GM18873 (cell line): Measurements from ENCODE around the gene PKM.

Source experiments
- ATAC-seq: cut with Tn5 transposase; IDR thresholded peaks from one replicate; pipeline ENCODE4 v1.9.1; 2021; ENCODE audit warnings: mild to moderate bottlenecking, moderate library complexity, moderate number of reproducible peaks; ENCODE audit not compliant: unreplicated experiment, low FRiP score

PKM gene

DNA sequence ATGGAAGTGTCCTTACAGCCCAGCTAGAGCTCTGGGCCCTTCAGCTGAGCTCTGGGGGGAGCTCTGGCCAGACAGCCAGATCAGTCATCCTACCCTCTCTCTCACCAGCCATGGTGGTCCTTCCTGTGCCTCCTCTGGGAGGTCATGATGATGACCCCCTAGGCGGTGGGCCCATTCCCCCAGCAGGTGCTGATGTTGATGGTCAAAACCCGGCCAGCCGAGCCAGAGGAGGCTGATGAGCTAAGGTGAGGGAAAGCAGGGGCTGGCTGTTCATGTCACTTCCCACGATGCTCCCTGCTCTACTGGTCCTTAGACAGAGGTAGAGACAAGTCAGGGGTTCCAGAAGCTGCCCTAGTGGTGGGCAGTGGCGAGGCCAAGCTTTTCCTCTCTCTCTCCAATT is 68.4 kb downstream of the PKM start:
- ATAC-seq = no peak

DNA sequence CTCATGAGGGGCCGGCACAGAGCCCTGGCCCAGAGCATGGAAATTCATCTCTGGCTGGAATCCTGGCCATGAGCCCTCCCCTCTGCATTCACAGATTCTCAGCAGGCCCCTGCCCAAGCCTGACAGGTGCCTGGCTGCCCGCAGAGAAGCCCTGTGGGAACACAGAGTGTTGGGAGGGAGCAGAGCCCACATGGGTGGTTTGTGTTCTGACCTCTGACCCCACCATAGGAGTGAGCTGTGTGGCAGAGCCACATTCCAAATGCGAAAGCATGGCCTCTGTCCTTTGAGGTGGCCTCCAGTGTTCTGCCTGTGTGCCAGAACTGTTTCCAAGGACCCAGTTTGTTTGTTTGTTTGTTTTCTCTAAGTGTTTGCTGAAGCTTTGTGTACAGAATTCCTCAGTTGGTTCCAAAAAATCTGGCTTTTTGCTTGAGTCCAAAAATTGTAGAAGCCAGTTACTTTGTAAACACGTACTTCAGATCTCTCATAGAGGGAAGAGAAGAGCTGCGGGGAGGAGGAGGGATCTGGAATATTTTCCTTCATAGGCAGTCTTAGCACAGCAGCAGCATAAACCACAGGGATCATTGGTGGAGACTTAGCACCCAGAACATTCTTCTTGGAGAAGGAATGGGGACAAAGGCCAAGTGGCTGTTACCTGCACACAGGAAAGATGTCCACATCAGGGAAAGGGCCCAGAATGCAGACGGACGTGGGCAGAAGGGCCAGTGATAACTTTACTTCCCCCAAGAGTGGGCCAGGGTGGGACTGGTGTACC is 69.4 kb downstream of the PKM start:
- no peak for ATAC-seq

DNA sequence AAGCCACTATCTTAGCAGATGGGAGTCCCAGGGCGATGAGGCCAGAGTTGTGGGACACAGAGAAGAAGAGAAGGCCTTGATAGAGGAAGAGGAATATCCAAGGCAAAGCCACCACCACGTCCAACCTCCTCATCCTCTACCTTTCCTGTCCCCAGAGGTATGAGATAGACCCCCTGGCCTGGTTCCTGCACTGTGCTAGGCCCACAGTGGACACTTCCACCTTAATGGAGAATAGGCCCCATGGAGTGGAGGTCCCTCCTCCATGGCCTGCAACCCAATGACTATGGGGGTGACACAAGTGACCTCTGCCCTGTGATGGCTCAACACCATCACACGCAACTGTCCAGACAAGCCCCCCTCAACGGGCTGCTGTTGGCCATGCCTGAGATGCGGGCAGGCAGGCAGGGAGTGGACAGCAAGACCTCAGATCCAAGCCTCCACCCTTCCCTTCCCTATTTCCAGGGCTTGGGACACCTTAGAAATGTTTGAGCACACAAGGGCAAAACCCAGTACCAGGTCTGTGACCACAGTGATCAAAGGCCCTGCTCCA is 70.2 kb downstream of the PKM start:
- ATAC-seq = no peak

DNA sequence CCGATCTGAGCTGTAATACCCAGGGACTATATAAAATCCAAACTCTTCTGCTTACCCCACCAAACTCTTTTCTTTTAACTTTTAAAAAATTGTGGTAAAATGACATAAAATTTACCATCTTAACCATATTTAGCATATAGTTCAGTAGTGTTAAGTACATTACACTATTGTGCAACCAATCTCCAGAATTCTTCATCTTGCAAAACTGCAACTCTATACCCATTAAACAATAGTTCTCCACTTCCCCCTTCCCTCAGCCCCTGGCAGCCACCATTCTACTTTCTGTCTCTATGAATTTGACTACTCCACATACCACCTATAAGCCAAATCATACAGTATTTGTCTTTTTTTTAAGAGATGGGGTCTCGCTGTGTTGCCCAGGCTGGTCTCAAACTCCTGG is 74.1 kb downstream of the PKM start:
- no peak for ATAC-seq

- ATAC-seq = no peak
Measured at GRCh38 chr15:72155635-72156616, 75.1 kb downstream of the PKM start.

DNA sequence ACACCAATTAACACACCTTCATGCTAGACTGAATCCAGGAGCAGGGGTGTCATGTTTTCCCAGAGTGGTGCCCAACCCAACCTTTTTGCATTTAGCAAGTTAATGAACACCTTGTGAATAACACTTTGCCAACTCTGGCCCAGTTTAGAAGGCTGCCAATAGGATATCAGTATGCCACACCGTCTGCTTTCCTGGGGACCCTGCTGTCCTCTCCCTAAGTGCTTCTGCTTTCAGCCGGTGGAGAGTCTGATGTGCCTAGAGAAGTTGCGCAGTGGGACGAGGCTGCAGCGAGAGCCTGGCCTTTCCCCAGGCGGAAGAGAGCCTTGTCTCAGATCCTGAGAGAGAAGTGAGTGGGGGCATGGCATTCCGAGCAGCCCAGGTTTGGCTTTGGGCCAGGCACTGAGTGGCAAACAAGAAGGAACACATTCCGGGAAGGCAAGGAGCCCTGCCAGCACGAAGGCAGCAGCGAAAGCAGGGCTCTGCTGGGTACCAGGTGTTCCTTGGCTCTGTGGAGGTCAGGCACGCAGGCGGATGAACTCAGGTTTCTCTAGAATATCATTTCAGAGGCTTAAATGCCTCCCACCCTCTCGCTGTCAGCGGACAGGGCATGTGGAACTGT is 75.9 kb downstream of the PKM start:
- ATAC-seq = no peak

DNA sequence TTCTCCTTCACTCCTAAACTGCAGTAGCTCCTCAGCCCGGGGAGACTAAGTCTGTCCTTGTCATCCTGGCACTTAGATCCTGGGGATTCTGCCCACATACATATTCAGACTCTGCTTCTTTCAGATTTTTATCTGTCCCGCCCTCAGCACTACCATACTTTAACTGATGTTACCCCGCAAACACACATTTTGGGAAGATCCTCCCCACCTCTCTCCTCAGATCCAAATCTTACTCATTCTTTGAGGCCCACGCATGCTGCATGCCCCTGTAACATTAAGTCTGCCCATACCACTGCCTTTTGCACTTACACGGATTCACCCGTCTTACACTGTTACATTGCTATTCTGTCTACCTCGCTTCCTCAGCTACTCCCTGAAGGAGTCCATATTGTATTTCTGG is 76.7 kb downstream of the PKM start:
- no peak for ATAC-seq

DNA sequence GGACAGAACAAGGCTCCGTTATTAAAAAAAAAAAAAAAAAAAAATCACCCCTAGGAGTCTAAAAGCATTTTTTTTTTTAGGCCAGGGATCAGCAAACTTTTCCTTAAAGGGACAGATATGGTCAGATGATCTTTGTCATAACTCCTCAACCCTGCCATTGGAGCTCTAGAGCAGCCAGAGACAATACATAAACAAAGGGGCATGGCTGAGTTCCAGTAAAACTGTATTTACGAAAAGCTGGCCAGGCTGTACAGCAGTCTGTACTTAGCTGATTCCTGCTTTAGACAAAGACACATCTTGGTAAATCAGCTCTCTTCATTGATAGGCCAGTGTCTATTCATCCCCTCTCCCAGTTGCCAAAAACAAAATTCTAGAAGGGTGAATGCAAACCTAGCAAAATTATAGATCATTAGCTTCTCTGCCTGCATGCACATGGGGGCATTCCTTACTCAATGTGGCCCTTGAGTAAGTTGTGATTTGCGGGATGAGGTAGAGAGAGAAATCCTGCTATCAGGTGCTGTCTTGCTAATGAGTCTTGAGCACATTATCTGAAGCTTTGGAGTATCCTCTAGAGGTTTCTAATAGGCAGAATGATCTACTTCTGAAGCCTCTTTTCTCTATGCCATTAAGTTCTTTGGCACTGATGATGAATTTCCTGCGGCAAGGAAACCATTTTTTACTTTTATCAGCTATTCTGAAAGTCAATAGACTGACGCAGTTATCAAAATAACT is 77.6 kb downstream of the PKM start:
- no peak for ATAC-seq
